ENCODE results near the gene OR51D1. TPM values are rescaled to one million over a fixed set of nuclear protein-coding genes. Genes with fewer than 3 reads are reported as not detected.

OR51D1 gene
- total and polyA plus RNA-seq, 2 donors (not counting 1 experiment from before 2014, with no cell fraction given): not detected

DNA sequence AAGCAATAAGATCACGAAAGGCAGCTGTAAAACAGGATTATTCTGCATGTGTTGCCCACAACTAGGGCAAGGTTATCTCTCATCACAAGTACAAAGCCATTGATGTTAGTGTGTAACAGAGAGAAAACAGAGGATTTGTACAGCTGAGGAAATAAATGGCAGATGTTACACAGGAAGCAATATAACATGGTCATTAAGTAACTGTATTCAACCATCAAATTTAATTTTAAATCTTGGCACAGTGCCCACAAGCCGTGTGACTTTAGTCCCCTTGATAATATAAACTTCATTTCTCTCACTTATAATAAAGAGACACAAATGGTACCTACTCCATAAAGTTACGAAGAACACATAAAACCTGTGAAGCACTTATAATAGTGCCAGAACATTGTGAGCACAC lies 43.1 kb downstream of the OR51D1 start:
- Histone ChIP-seq H3K27ac (ENCODE audit: insufficient read depth, low read length) (no peak overlapping the region), H3K4me1 (ENCODE audit: control insufficient read depth, extremely low read depth, insufficient read depth, low read length) (no peaks in the 10 kb centered on the region), H3K27me3 (ENCODE audit: control insufficient read depth, insufficient read depth, low read length) (no peaks in the 10 kb centered on the region), H3K9me3 (ENCODE audit: control insufficient read depth, insufficient read depth, low read depth, low read length) (no peaks in the 10 kb centered on the region), H3K9ac (ENCODE audit: insufficient read depth, low read length) (no peak overlapping the region), H3K4me3 (replicated peaks in 1 of 4; ENCODE audit: control extremely low read depth in 1 of 4, insufficient read depth in 1 of 4, low read depth in 3 of 4, low read length in 4 of 4) (no peak overlapping the region), H3K36me3 (ENCODE audit: control insufficient read depth, insufficient read depth, low read length) (no peaks in the 10 kb centered on the region), H2AFZ (ENCODE audit: low read length) (no peak overlapping the region), H3K79me2 (ENCODE audit: control insufficient read depth, insufficient read depth, low read length) (no peaks in the 10 kb centered on the region), H3K4me2 (ENCODE audit: extremely low read depth, insufficient read depth, low read length) (no peak overlapping the region), H4K20me1 (ENCODE audit: control insufficient read depth, extremely low read depth, insufficient read depth, low read length) (no peaks in the 10 kb centered on the region)
- no peak for TF ChIP-seq EZH2 (IDR thresholded peaks at IDR 0.05; ENCODE audit: low read length, missing control alignments)
- no peak for TF ChIP-seq CTCF (conservative IDR thresholded peaks at IDR 0.05 in 1 of 2, IDR thresholded peaks at IDR 0.05 in 1 of 2; ENCODE audit: low read depth in 1 of 2, low read length in 2 of 2)
- no peak for DNase-seq (ENCODE audit: low read depth in 2 of 2)

GRCh38 chr11:4682623-4683419 lies 45.5 kb downstream of the OR51D1 start:
- Histone ChIP-seq H3K27ac (ENCODE audit: insufficient read depth, low read length) (no peak overlapping the region), H3K4me1 (ENCODE audit: control insufficient read depth, extremely low read depth, insufficient read depth, low read length) (no peaks in the 10 kb centered on the region), H4K20me1 (ENCODE audit: control insufficient read depth, extremely low read depth, insufficient read depth, low read length) (no peaks in the 10 kb centered on the region), H2AFZ (ENCODE audit: low read length) (no peak overlapping the region), H3K9ac (ENCODE audit: insufficient read depth, low read length) (no peak overlapping the region), H3K36me3 (ENCODE audit: control insufficient read depth, insufficient read depth, low read length) (no peaks in the 10 kb centered on the region), H3K9me3 (ENCODE audit: control insufficient read depth, insufficient read depth, low read depth, low read length) (no peaks in the 10 kb centered on the region), H3K79me2 (ENCODE audit: control insufficient read depth, insufficient read depth, low read length) (no peaks in the 10 kb centered on the region), H3K4me2 (ENCODE audit: extremely low read depth, insufficient read depth, low read length) (no peak overlapping the region), H3K27me3 (ENCODE audit: control insufficient read depth, insufficient read depth, low read length) (no peaks in the 10 kb centered on the region), H3K4me3 (replicated peaks in 1 of 4; ENCODE audit: control extremely low read depth in 1 of 4, insufficient read depth in 1 of 4, low read depth in 3 of 4, low read length in 4 of 4) (no peak overlapping the region)
- peak in 1 of 2 donors; percentile 44 for DNase-seq (ENCODE audit: low read depth in 2 of 2)
- TF ChIP-seq CTCF (conservative IDR thresholded peaks at IDR 0.05 in 1 of 2, IDR thresholded peaks at IDR 0.05 in 1 of 2; ENCODE audit: low read depth in 1 of 2, low read length in 2 of 2) (no peak), EZH2 (IDR thresholded peaks at IDR 0.05; ENCODE audit: low read length, missing control alignments) (no peak)

GRCh38 chr11:4684631-4685285 lies 47.5 kb downstream of the OR51D1 start:
- H3K27ac ChIP-seq (ENCODE audit: insufficient read depth, low read length): no peak overlapping the region
- TF ChIP-seq CTCF (conservative IDR thresholded peaks at IDR 0.05 in 1 of 2, IDR thresholded peaks at IDR 0.05 in 1 of 2; ENCODE audit: low read depth in 1 of 2, low read length in 2 of 2) (no peak), EZH2 (IDR thresholded peaks at IDR 0.05; ENCODE audit: low read length, missing control alignments) (no peak)
- H4K20me1 ChIP-seq (ENCODE audit: control insufficient read depth, extremely low read depth, insufficient read depth, low read length): no peaks in the 10 kb centered on the region
- H3K79me2 ChIP-seq (ENCODE audit: control insufficient read depth, insufficient read depth, low read length): no peaks in the 10 kb centered on the region
- no peaks in the 10 kb centered on the region for H3K4me1 ChIP-seq (ENCODE audit: control insufficient read depth, extremely low read depth, insufficient read depth, low read length)
- no peaks in the 10 kb centered on the region for H3K36me3 ChIP-seq (ENCODE audit: control insufficient read depth, insufficient read depth, low read length)
- DNase-seq (ENCODE audit: low read depth in 2 of 2): no peak
- no peaks in the 10 kb centered on the region for H3K27me3 ChIP-seq (ENCODE audit: control insufficient read depth, insufficient read depth, low read length)
- no peak overlapping the region for H3K4me3 ChIP-seq (replicated peaks in 1 of 4; ENCODE audit: control extremely low read depth in 1 of 4, insufficient read depth in 1 of 4, low read depth in 3 of 4, low read length in 4 of 4)
- H3K9me3 ChIP-seq (ENCODE audit: control insufficient read depth, insufficient read depth, low read depth, low read length): no peaks in the 10 kb centered on the region
- H2AFZ ChIP-seq (ENCODE audit: low read length): no peak overlapping the region
- no peak overlapping the region for H3K4me2 ChIP-seq (ENCODE audit: extremely low read depth, insufficient read depth, low read length)
- H3K9ac ChIP-seq (ENCODE audit: insufficient read depth, low read length): no peak overlapping the region
